ENCODE data around the gene HMGA1.
"Not testable (repeated sequence)": the region's sequence is repeated elsewhere in the genome, so short reads cannot be mapped to it uniquely, and the experiment has no call there.

The HMGA1 gene

GRCh38 chr6:34248727-34249468 lies 12.2 kb downstream of the HMGA1 start, which contains the start of gene SMIM29:
SMIM29 (minus strand) TSS chr6:34249006; CDS start chr6:34247791, 1,215 bp downstream.
- H3K4me1 ChIP-seq: peaks cover 4% of the 10 kb centered on the region
- peak within 1 kb of the TSS; percentile 76 for H3K4me3 ChIP-seq (ENCODE audit: low read depth, low read length)
- H3K36me3 ChIP-seq (ENCODE audit: control insufficient read depth, insufficient read depth, low read length): no peaks in the 10 kb centered on the region
- no peaks in the 10 kb centered on the region for H3K27me3 ChIP-seq (ENCODE audit: control insufficient read depth, insufficient read depth, low read length)
- H3K27ac ChIP-seq: peak within 1 kb of the TSS; percentile 60
- H3K9ac ChIP-seq: peak within 1 kb of the TSS; percentile 85
- TF ChIP-seq CTCF (IDR thresholded peaks at IDR 0.05): peak; percentile 96
- H3K4me2 ChIP-seq (ENCODE audit: low read length): peak within 1 kb of the TSS; percentile 97
- H3K79me2 ChIP-seq: no peaks in the 10 kb centered on the region
- peak within 1 kb of the TSS; percentile 100 for H2AFZ ChIP-seq
- no peaks in the 10 kb centered on the region for H3K9me3 ChIP-seq (ENCODE audit: control insufficient read depth, low read length)

GRCh38 chr6:34249469-34250261 lies 13.0 kb downstream of the HMGA1 start:
- TF ChIP-seq CTCF (IDR thresholded peaks at IDR 0.05): no peak
- H3K27ac ChIP-seq: peak overlapping the region; percentile 60
- peak overlapping the region; percentile 76 for H3K4me3 ChIP-seq (ENCODE audit: low read depth, low read length)
- H3K4me2 ChIP-seq (ENCODE audit: low read length): peak overlapping the region; percentile 97
- H3K4me1 ChIP-seq: peaks cover 4% of the 10 kb centered on the region
- peak overlapping the region; percentile 100 for H2AFZ ChIP-seq
- H3K79me2 ChIP-seq: no peaks in the 10 kb centered on the region
- H3K9ac ChIP-seq: peak overlapping the region; percentile 85
- no peaks in the 10 kb centered on the region for H3K36me3 ChIP-seq (ENCODE audit: control insufficient read depth, insufficient read depth, low read length)
- H3K27me3 ChIP-seq (ENCODE audit: control insufficient read depth, insufficient read depth, low read length): no peaks in the 10 kb centered on the region
- H3K9me3 ChIP-seq (ENCODE audit: control insufficient read depth, low read length): no peaks in the 10 kb centered on the region

- not testable (repeated sequence) for H3K4me3 ChIP-seq (ENCODE audit: low read depth, low read length); H3K79me2 ChIP-seq; H3K4me2 ChIP-seq (ENCODE audit: low read length); H3K4me1 ChIP-seq; H3K27ac ChIP-seq; H3K36me3 ChIP-seq (ENCODE audit: control insufficient read depth, insufficient read depth, low read length); H3K9ac ChIP-seq; H3K9me3 ChIP-seq (ENCODE audit: control insufficient read depth, low read length); H3K27me3 ChIP-seq (ENCODE audit: control insufficient read depth, insufficient read depth, low read length); H2AFZ ChIP-seq
These were observed 15.7 kb downstream of the HMGA1 start for GRCh38 chr6:34252395-34252794.

DNA sequence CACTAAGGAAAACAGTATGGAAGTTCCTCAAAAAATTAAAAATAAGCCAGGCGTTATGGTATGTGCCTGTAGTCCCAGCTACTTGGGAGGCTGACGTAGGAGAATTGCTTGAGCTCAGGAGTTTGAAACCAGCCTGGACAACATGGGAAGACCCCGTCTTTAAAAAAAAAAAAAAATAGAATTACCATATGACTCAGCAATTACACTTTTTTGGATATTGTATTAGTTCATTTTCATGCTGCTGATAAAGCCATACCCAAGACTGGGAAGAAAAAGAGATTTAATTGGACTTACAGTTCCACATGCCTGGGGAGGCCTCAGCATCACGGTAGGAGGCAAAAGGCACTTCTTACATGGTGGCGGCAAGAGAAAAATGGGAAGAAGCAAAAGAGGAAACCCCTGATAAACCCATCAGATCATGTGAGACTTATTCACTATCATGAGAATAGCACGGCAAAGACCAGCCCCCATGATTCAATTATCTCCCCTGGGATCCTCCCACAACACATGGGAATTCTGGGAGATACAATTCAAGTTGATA lies 22.9 kb downstream of the HMGA1 start:
- H3K27ac ChIP-seq: no peak overlapping the region
- no peak overlapping the region for H3K9ac ChIP-seq
- no peak overlapping the region for H3K4me2 ChIP-seq (ENCODE audit: low read length)
- H3K79me2 ChIP-seq: no peaks in the 10 kb centered on the region
- no peaks in the 10 kb centered on the region for H3K36me3 ChIP-seq (ENCODE audit: control insufficient read depth, insufficient read depth, low read length)
- H3K27me3 ChIP-seq (ENCODE audit: control insufficient read depth, insufficient read depth, low read length): no peaks in the 10 kb centered on the region
- no peaks in the 10 kb centered on the region for H3K9me3 ChIP-seq (ENCODE audit: control insufficient read depth, low read length)
- no peak for TF ChIP-seq CTCF (IDR thresholded peaks at IDR 0.05)
- no peak overlapping the region for H3K4me3 ChIP-seq (ENCODE audit: low read depth, low read length)
- no peak overlapping the region for H2AFZ ChIP-seq
- no peaks in the 10 kb centered on the region for H3K4me1 ChIP-seq

- Histone ChIP-seq H3K27ac (no peak overlapping the region), H3K4me2 (ENCODE audit: low read length) (no peak overlapping the region), H3K4me3 (ENCODE audit: low read depth, low read length) (no peak overlapping the region), H3K9me3 (ENCODE audit: control insufficient read depth, low read length) (no peaks in the 10 kb centered on the region), H3K79me2 (no peaks in the 10 kb centered on the region), H3K4me1 (no peaks in the 10 kb centered on the region), H2AFZ (no peak overlapping the region), H3K27me3 (ENCODE audit: control insufficient read depth, insufficient read depth, low read length) (no peaks in the 10 kb centered on the region), H3K9ac (no peak overlapping the region), H3K36me3 (ENCODE audit: control insufficient read depth, insufficient read depth, low read length) (no peaks in the 10 kb centered on the region)
- TF ChIP-seq CTCF (IDR thresholded peaks at IDR 0.05): no peak
These were observed 24.0 kb downstream of the HMGA1 start for GRCh38 chr6:34260576-34261267.

- not testable (repeated sequence) for H3K27ac ChIP-seq; H3K4me1 ChIP-seq; H3K36me3 ChIP-seq (ENCODE audit: control insufficient read depth, insufficient read depth, low read length); H3K27me3 ChIP-seq (ENCODE audit: control insufficient read depth, insufficient read depth, low read length); H3K4me2 ChIP-seq (ENCODE audit: low read length); H3K9me3 ChIP-seq (ENCODE audit: control insufficient read depth, low read length); H3K79me2 ChIP-seq; H2AFZ ChIP-seq; H3K4me3 ChIP-seq (ENCODE audit: low read depth, low read length); H3K9ac ChIP-seq
These were observed 26.8 kb downstream of the HMGA1 start for GRCh38 chr6:34263484-34263883.

All from parathyroid adenoma (tissue), 2 donors.